GM13976 (cell line): ENCODE measurements around the gene DIAPH2.

Experiments
- DNase-seq: peaks from one replicate; pipeline ENCODE4 v3.0.0; 2012; ENCODE audit warnings: low spot score
- CTCF ChIP-seq: IDR thresholded peaks from 2 replicates; pipeline ENCODE4 v1.5.1; 2012; ENCODE audit warnings: borderline replicate concordance, mild to moderate bottlenecking; ENCODE audit not compliant: insufficient read depth; ENCODE audit errors: extremely low read depth, missing control alignments, control extremely low read depth
- in situ Hi-C: fragments of 300-500 bp; cut with MboI; formaldehyde crosslinking; loops from one replicate; pipeline ENCODE4 v1.12.0; 2022; ENCODE audit warnings: low sequenced_read_pairs, mixed read lengths, inconsistent platforms; ENCODE audit not compliant: unreplicated experiment

Gene DIAPH2

GRCh38 chrX:96791559-96791958, 106.9 kb downstream of the DIAPH2 start:
- TF ChIP-seq CTCF: no peak
- in situ Hi-C loops: loop anchor here (25.0 kb wide), 1 partner anchor 896 kb away; no protein-coding TSS in a partner anchor
- DNase-seq: no peak

GRCh38 chrX:96792047-96792446, 107.4 kb downstream of the DIAPH2 start:
- no peak for DNase-seq
- in situ Hi-C loops: loop anchor here (25.0 kb wide), 1 partner anchor 895 kb away; no protein-coding TSS in a partner anchor
- no peak for TF ChIP-seq CTCF

- DNase-seq: no peak
- TF ChIP-seq CTCF: no peak
- in situ Hi-C loops: loop anchor here (25.0 kb wide), 1 partner anchor 888 kb away; no protein-coding TSS in a partner anchor
These were observed 114.3 kb downstream of the DIAPH2 start for GRCh38 chrX:96798982-96799381.

GRCh38 chrX:96807318-96807717, 122.7 kb downstream of the DIAPH2 start:
- in situ Hi-C loops: loop anchor here (25.0 kb wide), 1 partner anchor 95 kb away; no protein-coding TSS in a partner anchor
- no peak for DNase-seq

GRCh38 chrX:96820935-96821334, 136.3 kb downstream of the DIAPH2 start:
- TF ChIP-seq CTCF: no peak
- DNase-seq: no peak
- in situ Hi-C loops: loop anchor here (25.0 kb wide), 1 partner anchor 109 kb away; no protein-coding TSS in a partner anchor

More at GRCh38 chrX:96807318-96807717, 122.7 kb downstream of the DIAPH2 start:
- TF ChIP-seq CTCF: no peak

GRCh38 chrX:96824166-96824565, 139.5 kb downstream of the DIAPH2 start:
- no peak for TF ChIP-seq CTCF
- no peak for DNase-seq
- in situ Hi-C loops: loop anchor here (25.0 kb wide), 1 partner anchor 112 kb away; no protein-coding TSS in a partner anchor

- DNase-seq: no peak
- in situ Hi-C loops: no loop called here
- TF ChIP-seq CTCF: no peak
These were observed 148.7 kb downstream of the DIAPH2 start for GRCh38 chrX:96833333-96833732.
